Neural progenitor cell (in vitro differentiated cells): Measurements from ENCODE around the gene TRABD2A.

Experiments
- EZH2 ChIP-seq: fragments of 200-600 bp; sonication (generic); IDR thresholded peaks from 2 replicates; pipeline ENCODE4 v1.6.1; 2017; ENCODE audit warnings: antibody characterized with exemption, mild to moderate bottlenecking, moderate library complexity
- TF ChIP-seq, protein P1 (sequence below): fragments of 200-600 bp; sonication (generic); IDR thresholded peaks from 2 replicates; pipeline ENCODE4 v1.5.1; 2017; ENCODE audit warnings: antibody characterized with exemption, mild to moderate bottlenecking

DNA sequence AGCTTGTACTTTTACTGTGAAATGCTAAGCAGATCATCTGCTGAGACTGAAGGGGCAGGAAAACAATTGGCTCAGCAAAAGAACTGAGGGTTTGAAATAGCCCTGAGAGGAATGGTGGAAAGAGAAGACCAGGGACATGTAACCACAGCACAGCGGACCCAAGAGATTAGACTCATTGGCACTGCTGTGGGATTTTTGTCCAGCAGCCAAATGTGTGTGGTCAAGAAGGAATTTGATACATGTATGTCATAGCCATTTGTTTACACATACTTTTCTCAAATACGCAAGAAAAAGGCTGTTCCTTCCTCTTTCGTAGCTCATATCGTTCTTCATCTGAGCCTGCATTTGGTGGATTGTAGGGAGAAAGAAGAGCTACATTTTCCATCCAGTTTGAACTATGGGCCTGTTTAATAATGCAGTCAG is 73.8 kb downstream of the TRABD2A start:
- TF ChIP-seq, protein P1, sequence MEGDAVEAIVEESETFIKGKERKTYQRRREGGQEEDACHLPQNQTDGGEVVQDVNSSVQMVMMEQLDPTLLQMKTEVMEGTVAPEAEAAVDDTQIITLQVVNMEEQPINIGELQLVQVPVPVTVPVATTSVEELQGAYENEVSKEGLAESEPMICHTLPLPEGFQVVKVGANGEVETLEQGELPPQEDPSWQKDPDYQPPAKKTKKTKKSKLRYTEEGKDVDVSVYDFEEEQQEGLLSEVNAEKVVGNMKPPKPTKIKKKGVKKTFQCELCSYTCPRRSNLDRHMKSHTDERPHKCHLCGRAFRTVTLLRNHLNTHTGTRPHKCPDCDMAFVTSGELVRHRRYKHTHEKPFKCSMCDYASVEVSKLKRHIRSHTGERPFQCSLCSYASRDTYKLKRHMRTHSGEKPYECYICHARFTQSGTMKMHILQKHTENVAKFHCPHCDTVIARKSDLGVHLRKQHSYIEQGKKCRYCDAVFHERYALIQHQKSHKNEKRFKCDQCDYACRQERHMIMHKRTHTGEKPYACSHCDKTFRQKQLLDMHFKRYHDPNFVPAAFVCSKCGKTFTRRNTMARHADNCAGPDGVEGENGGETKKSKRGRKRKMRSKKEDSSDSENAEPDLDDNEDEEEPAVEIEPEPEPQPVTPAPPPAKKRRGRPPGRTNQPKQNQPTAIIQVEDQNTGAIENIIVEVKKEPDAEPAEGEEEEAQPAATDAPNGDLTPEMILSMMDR: no peak
- no peak for TF ChIP-seq EZH2
